PC-9 (cell line): ENCODE measurements around the gene DLGAP5. TPM values are rescaled to one million over a fixed set of nuclear protein-coding genes. Genes with fewer than 3 reads are reported as not detected.

Source experiments
- BruUV-seq: library from RNA; stranded (reverse); fragments of 400-500 nt; replicated peaks from 2 replicates; lab custom pipeline; 2021; lab: Mats Ljungman, UMichigan
- CTCF ChIA-PET: fragments of 300-600 bp; sonication (Branson Sonifier 250); formaldehyde crosslinking; loops from one replicate; lab custom pipeline; 2022; ENCODE audit warnings: antibody characterized with exemption; lab: Charles Lee
- POLR2A ChIA-PET: fragments of 300-600 bp; sonication (Branson Sonifier 250); formaldehyde crosslinking; loops from one replicate; lab custom pipeline; 2022; ENCODE audit warnings: antibody characterized with exemption; ENCODE audit not compliant: unreplicated experiment; lab: Charles Lee
- DNase-seq, 2 experiments: peaks; one replicate each; pipeline versions ENCODE4 v3.0.0 to v3.0.0-alpha.2; 2015 to 2022; ENCODE audit warnings: mixed read lengths in 1 of 2
- H2AFZ ChIP-seq: fragments of 200-600 bp; sonication (generic); 2 replicates; pipeline ENCODE4 v1.8.1; 2017; ENCODE audit warnings: antibody characterized with exemption
- H3F3A ChIP-seq: fragments of 200-600 bp; sonication (generic); 2 replicates; pipeline ENCODE4 v1.8.1; 2017; ENCODE audit warnings: antibody characterized with exemption, mild to moderate bottlenecking, low read depth; ENCODE audit not compliant: insufficient read depth
- H3K27ac ChIP-seq: fragments of 200-600 bp; sonication (generic); 2 replicates; pipeline ENCODE4 v1.6.1; 2016; ENCODE audit warnings: mixed run types
- H3K27me3 ChIP-seq: fragments of 200-600 bp; sonication (generic); 2 replicates; pipeline ENCODE4 v1.6.1; 2016; ENCODE audit warnings: low read depth, mixed run types; ENCODE audit not compliant: insufficient read depth
- H3K36me3 ChIP-seq: fragments of 200-600 bp; sonication (generic); 2 replicates; pipeline ENCODE4 v1.6.1; 2016; ENCODE audit warnings: low read depth, mixed run types
- H3K4me1 ChIP-seq: fragments of 200-600 bp; sonication (generic); replicated peaks from 2 replicates; pipeline ENCODE4 v1.6.1; 2016; ENCODE audit warnings: mixed run types; ENCODE audit not compliant: insufficient read depth
- H3K4me2 ChIP-seq: fragments of 200-600 bp; sonication (generic); 2 replicates; pipeline ENCODE4 v1.6.1; 2017; ENCODE audit warnings: mixed run types
- H3K4me3 ChIP-seq: fragments of 200-600 bp; sonication (generic); 2 replicates; pipeline ENCODE4 v1.6.1; 2016; ENCODE audit warnings: mixed run types
- H3K79me2 ChIP-seq: fragments of 200-600 bp; sonication (generic); 2 replicates; pipeline ENCODE4 v1.6.1; 2017; ENCODE audit warnings: low read depth, mixed run types
- H3K9me2 ChIP-seq: fragments of 200-600 bp; sonication (generic); 2 replicates; pipeline ENCODE4 v1.8.1; 2017; ENCODE audit warnings: mild to moderate bottlenecking; ENCODE audit not compliant: insufficient read depth
- H3K9me3 ChIP-seq: fragments of 200-600 bp; sonication (generic); 2 replicates; pipeline ENCODE4 v1.8.1; 2016; ENCODE audit warnings: low read depth; ENCODE audit not compliant: insufficient read depth
- H4K20me1 ChIP-seq: fragments of 200-600 bp; sonication (generic); 2 replicates; pipeline ENCODE4 v1.8.1; 2017; ENCODE audit not compliant: insufficient read depth
- EZH2 ChIP-seq: fragments of 200-600 bp; sonication (generic); IDR thresholded peaks from 2 replicates; pipeline ENCODE4 v1.8.0; 2017; ENCODE audit warnings: antibody characterized with exemption, low read depth
- intact Hi-C: fragments of 100-400 bp; cut with micrococcal nuclease; formaldehyde crosslinking; loops from one replicate; pipeline ENCODE4 v1.10.0; 2022; ENCODE audit not compliant: unreplicated experiment
- total RNA-seq: library from RNA; stranded (reverse); gene quantifications from 2 replicates; pipeline ENCODE4 v1.2.3, GENCODE V29; 2021
- TF ChIP-seq, protein P1 (sequence below): fragments of 200-600 bp; sonication (generic); conservative IDR thresholded peaks from 2 replicates; pipeline ENCODE4 v1.6.1; 2017; ENCODE audit warnings: mixed run types, antibody characterized with exemption, mild to moderate bottlenecking, moderate library complexity

The DLGAP5 gene
- total RNA-seq, 1 experiment from 2014 or later = 80.0 TPM

DNA sequence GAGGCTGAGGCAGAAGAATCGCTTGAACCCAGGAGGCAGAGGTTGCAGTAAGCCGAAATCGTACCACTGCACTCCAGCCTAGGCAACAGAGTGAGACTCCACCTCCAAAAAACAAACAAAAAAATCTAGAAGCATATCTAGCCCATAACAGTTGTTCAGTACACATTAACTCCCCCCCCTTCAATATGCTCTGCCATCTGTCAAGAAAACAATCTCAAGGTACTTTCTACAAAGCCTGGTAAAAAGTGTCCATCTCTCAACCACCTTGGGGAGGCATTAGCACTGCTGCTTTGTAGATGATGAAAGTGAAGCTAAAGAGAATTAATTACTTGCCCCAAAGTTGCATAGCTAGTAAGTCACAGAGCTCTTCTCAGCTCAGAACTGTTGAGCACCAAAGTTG lies 37.4 kb downstream of the DLGAP5 start:
- no TSS peak for BruUV-seq
- TF ChIP-seq, protein P1, sequence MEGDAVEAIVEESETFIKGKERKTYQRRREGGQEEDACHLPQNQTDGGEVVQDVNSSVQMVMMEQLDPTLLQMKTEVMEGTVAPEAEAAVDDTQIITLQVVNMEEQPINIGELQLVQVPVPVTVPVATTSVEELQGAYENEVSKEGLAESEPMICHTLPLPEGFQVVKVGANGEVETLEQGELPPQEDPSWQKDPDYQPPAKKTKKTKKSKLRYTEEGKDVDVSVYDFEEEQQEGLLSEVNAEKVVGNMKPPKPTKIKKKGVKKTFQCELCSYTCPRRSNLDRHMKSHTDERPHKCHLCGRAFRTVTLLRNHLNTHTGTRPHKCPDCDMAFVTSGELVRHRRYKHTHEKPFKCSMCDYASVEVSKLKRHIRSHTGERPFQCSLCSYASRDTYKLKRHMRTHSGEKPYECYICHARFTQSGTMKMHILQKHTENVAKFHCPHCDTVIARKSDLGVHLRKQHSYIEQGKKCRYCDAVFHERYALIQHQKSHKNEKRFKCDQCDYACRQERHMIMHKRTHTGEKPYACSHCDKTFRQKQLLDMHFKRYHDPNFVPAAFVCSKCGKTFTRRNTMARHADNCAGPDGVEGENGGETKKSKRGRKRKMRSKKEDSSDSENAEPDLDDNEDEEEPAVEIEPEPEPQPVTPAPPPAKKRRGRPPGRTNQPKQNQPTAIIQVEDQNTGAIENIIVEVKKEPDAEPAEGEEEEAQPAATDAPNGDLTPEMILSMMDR = no peak
- TF ChIP-seq EZH2 = no peak
- Histone ChIP-seq H3K4me1 (no peaks in the 10 kb centered on the region), H3K36me3 (0 out of 2 replicates have a peak, but pooled peaks cover 10% of the 10 kb centered on the region), H2AFZ (no peak overlapping the region), H3K9me2 (no peaks in the 10 kb centered on the region), H3K79me2 (no peaks in the 10 kb centered on the region), H3K27ac (no peak overlapping the region), H4K20me1 (no peaks in the 10 kb centered on the region), H3F3A (peaks cover 4% of the 10 kb centered on the region; the same call in 1 of the 2 replicates), H3K9me3 (no peaks in the 10 kb centered on the region), H3K4me2 (no peak overlapping the region), H3K4me3 (no peak overlapping the region), H3K27me3 (no peaks in the 10 kb centered on the region)
- ChIA-PET POLR2A (interaction anchor here (0.7 kb wide), 1 partner anchor 76 kb away, joined by 9 read pairs; no protein-coding TSS in a partner anchor), CTCF (interaction anchor here (0.7 kb wide), 1 partner anchor 20 kb away, joined by 3 read pairs; no protein-coding TSS in a partner anchor)
- no peak for DNase-seq
- intact Hi-C loops = no loop called here

DNA sequence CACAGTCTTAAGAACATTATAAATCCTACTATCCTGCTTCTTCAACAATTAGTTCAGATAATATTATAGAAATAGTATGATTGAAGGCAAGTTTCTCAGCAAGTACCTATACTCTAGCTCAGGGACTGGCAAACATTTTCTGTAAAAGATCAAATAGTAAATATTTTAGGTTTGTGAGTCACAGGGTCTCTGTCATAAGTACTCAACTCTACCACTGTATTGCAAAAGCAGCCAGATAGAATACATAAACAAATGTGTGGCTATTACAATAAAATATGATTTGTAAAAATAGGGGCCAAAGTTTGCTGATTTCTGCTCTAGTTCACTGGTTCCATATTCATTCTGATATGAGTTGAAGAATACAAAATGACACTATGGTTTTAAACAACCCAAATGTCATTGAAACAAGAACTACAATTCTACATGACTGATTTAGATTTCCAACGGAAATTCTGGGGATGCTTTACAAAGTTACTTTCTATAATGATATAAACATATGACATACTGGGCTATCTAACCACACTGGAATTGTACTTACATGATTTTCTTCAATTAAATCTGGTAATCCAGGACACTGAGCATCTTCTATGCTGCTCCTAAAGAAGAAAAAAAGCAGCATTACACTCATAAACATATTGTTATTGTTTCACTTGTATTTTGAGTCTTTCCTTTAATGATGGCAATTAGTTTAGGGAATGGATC lies 39.2 kb downstream of the DLGAP5 start:
- Histone ChIP-seq H2AFZ (no peak overlapping the region), H3K9me3 (no peaks in the 10 kb centered on the region), H3K27me3 (no peaks in the 10 kb centered on the region), H3K4me1 (no peaks in the 10 kb centered on the region), H3K36me3 (0 out of 2 replicates have a peak, but pooled peaks cover 19% of the 10 kb centered on the region), H4K20me1 (no peaks in the 10 kb centered on the region), H3F3A (0 out of 2 replicates have a peak, but pooled peaks cover 10% of the 10 kb centered on the region), H3K27ac (no peak overlapping the region), H3K4me3 (no peak overlapping the region), H3K4me2 (no peak overlapping the region), H3K9me2 (no peaks in the 10 kb centered on the region), H3K79me2 (no peaks in the 10 kb centered on the region)
- no peak for DNase-seq
- TF ChIP-seq, protein P1 = no peak
- TF ChIP-seq EZH2 = no peak
- intact Hi-C loops = no loop called here
- ChIA-PET CTCF (no interaction called here), POLR2A (no interaction called here)
- no TSS peak for BruUV-seq

DNA sequence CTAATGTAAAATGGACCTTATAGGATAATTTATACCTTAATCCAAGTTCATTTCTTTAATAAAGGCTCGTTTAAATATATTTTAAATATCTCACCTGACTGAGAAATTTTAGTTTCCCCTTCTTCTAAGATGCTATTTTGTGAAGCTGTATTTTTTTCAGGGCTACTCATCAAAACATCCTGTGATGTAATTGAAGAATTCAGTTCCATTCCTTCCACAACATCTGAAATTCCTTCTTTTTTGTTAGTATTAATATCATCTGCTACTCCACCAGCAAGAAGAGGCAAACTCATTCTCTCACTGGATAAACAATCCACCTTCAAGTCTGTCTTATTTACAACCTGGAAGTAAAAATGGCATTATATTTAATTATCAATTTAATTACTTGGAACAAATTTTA lies 39.8 kb downstream of the DLGAP5 start:
- Histone ChIP-seq H3K27ac (no peak overlapping the region), H3F3A (0 out of 2 replicates have a peak, but pooled peaks cover 15% of the 10 kb centered on the region), H3K36me3 (0 out of 2 replicates have a peak, but pooled peaks cover 22% of the 10 kb centered on the region), H3K4me3 (no peak overlapping the region), H3K9me2 (no peaks in the 10 kb centered on the region), H3K4me2 (no peak overlapping the region), H4K20me1 (no peaks in the 10 kb centered on the region), H3K4me1 (no peaks in the 10 kb centered on the region), H3K9me3 (no peaks in the 10 kb centered on the region), H3K79me2 (no peaks in the 10 kb centered on the region), H3K27me3 (no peaks in the 10 kb centered on the region), H2AFZ (no peak overlapping the region)
- ChIA-PET POLR2A (no interaction called here), CTCF (no interaction called here)
- intact Hi-C loops = no loop called here
- no peak for DNase-seq
- TF ChIP-seq, protein P1 = no peak
- no peak for TF ChIP-seq EZH2
- BruUV-seq = no TSS peak
